Small intestine (tissue), 7 donors: Measurements from ENCODE around the gene CAPN15. TPM values are rescaled to one million over a fixed set of nuclear protein-coding genes. Genes with fewer than 3 reads are reported as not detected.
A peak's percentile ranks its signal among the peaks of the same experiment; 100 is the strongest.
"Not testable (repeated sequence)": the region's sequence is repeated elsewhere in the genome, so short reads cannot be mapped to it uniquely, and the experiment has no call there.

Experiments used
- DNase-seq, 2 donors: peaks; one replicate each; pipeline versions ENCODE4 v3.0.0 to v3.0.0-alpha.2; 2013
- FAIRE-seq: peaks from 2 replicates; lab custom pipeline; 2012; peaks lifted over from hg19 to GRCh38; lab: Jason Lieb, UNC
- H3K27ac ChIP-seq, 3 donors: one replicate each; pipeline ENCODE4 v1.5.1; 2013; ENCODE audit warnings: low read length in 2 of 3, mild to moderate bottlenecking in 2 of 3, control low read depth in 1 of 3, inconsistent platforms in 1 of 3, low read depth in 1 of 3, moderate library complexity in 1 of 3
- H3K27me3 ChIP-seq, 3 donors: one replicate each; pipeline ENCODE4 v1.6.1; 2013; ENCODE audit warnings: low read length in 3 of 3, inconsistent platforms in 1 of 3; ENCODE audit not compliant: control insufficient read depth in 3 of 3, insufficient read depth in 3 of 3
- H3K36me3 ChIP-seq, 3 donors: one replicate each; pipeline ENCODE4 v1.6.1; 2013; ENCODE audit warnings: low read length in 3 of 3, inconsistent platforms in 1 of 3, low read depth in 1 of 3, mild to moderate bottlenecking in 1 of 3, moderate library complexity in 1 of 3; ENCODE audit not compliant: control insufficient read depth in 3 of 3, insufficient read depth in 2 of 3
- H3K4me1 ChIP-seq, 3 donors: one replicate each; pipeline ENCODE4 v1.6.1; 2013; ENCODE audit warnings: low read length in 2 of 3, inconsistent platforms in 1 of 3, low read depth in 1 of 3, mild to moderate bottlenecking in 1 of 3, moderate library complexity in 1 of 3; ENCODE audit not compliant: control insufficient read depth in 3 of 3, insufficient read depth in 2 of 3
- H3K4me3 ChIP-seq, 3 donors: one replicate each; pipeline ENCODE4 v1.5.1; 2013; ENCODE audit warnings: low read length in 3 of 3, control low read depth in 1 of 3, inconsistent platforms in 1 of 3, low read depth in 1 of 3, mild to moderate bottlenecking in 1 of 3, moderate library complexity in 1 of 3
- H3K9me3 ChIP-seq, 2 donors: one replicate each; pipeline ENCODE4 v1.6.1; 2013; ENCODE audit warnings: low read depth in 1 of 2, low read length in 1 of 2; ENCODE audit not compliant: control insufficient read depth in 2 of 2, insufficient read depth in 1 of 2
- WGBS, 3 donors: extraction: QIAGEN DNeasy Blood & Tissue Kit; methylation state at CpG; one replicate each; pipeline ENCODE4 v1.1.7; 2013; 5-methylcytosine and 5-hydroxymethylcytosine counted together
- polyA plus RNA-seq, 4 donors: library from polyadenylated mRNA; stranded (reverse) in 3 of 4; unstranded in 1 of 4; fragments of 200-250 nt in 3 of 4; fragments of 120-200 nt in 1 of 4; gene quantifications; one replicate each; pipeline versions ENCODE4 v1.2.1 to v1.2.3, GENCODE V29; 2013
- donor health status: healthy with polysubstance abuse.
- donor health status: control.
- donor health status: control.
- donor health status: Bipolar disorder and iron deficiency.
- donor health status: healthy.

The CAPN15 gene
- polyA plus RNA-seq, 4 donors: 51.3 to 105 (median 70.2) TPM

DNA sequence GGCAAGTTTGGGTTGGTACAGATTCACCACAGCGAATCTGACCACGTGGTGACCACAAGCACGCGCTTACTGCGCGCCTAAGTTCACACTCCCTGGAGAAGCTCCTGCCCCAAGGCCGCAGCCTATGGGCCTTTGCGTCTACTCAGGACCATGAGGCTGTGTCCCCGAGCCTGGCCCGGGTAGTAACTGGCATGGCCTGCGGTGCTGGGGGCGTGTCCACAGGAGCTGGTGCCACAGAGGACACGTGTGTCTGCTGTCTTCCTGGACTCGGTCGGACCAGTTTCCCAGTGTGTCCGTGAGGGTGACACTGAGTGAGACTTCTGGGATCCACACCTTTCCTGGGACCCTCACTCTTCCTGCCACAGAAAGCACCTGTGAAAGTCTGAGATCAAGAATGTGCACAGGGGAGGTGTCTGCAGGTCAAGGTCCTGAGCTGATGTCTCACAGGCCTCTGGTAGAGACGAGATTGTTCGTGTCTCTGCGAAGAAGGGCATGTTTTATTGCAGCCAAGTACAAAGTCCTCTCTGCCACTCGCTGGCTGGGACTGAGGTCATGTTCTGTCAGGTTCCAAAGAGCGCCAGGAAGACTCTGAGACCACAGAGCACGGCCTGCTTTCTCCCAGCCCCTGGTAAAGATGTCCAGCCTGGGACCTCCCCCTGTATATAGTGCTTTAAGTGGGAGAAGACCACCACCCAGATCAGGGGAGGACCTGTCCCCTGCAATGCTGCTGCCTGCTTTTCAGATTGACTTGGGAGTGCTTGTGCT lies 25.2 kb upstream of the CAPN15 start:
- Histone ChIP-seq H3K27me3 (no peaks in the 10 kb centered on the region), H3K9me3 (no peaks in the 10 kb centered on the region), H3K27ac (peak overlapping the region; percentile 82 to 94 (median 94)), H3K4me3 (peak overlapping the region in 2 of 3 donors; percentile 65 to 76), H3K36me3 (peaks cover 0 to 72% (median 6%) of the 10 kb centered on the region in 3 donors), H3K4me1 (peaks cover 0 to 36% (median 0%) of the 10 kb centered on the region in 3 donors)
- FAIRE-seq: no peak
- WGBS, 3 donors: 27 to 71% (median 44%) methylated on average over 22 of the region's 22 CpGs
- DNase-seq: peak; percentile 95 to 98

DNA sequence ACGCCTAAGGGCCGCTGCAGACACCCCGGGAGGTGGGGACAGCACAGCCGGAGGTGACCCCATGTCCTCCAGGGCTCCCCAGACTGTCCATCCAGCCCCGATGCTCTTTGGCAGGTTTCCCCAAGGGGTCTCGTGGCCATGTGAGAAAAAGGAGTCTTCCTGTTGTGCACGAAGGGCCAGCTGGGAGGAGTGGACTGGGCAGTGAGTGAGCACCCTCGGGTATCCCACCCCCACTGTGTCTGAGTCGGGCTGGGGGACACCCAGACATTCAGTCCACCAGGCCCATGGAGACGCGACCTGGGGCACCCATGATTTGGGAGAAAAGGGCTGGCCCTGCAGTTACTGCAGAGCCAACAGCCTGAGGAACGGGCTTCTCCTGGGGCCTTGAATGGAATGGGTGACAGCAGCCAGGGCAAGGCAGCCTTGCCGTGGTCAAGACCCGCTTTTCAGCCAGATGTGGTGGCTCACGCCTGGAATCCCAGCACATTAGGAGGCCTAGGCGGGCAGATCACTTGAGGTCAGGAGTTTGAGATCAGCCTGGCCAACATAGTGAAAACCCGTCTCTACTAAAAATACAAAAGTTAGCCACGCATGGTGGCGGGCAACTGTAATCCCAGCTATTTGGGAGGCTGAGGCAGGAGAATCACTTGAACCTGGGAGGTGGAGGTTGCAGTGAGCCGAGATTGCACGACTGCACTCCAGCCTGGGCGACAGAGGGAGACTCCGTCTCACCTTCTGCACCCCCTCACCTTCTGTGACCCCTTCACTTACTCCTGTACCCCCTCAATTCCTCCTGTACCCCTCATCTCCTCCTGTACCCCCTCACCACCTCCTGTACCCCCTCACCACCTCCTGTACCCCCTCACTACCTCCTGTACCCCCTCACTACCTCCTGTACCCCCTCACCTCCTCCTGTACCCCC lies 24.1 kb upstream of the CAPN15 start:
- Histone ChIP-seq H3K4me3 (peak overlapping the region in 2 of 3 donors; percentile 65 to 76), H3K4me1 (peaks cover 0 to 41% (median 0%) of the 10 kb centered on the region in 3 donors), H3K36me3 (peaks cover 0 to 74% (median 6%) of the 10 kb centered on the region in 3 donors), H3K27me3 (no peaks in the 10 kb centered on the region), H3K9me3 (no peaks in the 10 kb centered on the region), H3K27ac (peak overlapping the region; percentile 82 to 94 (median 94))
- 66 to 87% (median 75%) methylated on average over 22 to 23 of the region's 23 CpGs for WGBS, 3 donors
- FAIRE-seq: no peak
- DNase-seq: no peak

DNA sequence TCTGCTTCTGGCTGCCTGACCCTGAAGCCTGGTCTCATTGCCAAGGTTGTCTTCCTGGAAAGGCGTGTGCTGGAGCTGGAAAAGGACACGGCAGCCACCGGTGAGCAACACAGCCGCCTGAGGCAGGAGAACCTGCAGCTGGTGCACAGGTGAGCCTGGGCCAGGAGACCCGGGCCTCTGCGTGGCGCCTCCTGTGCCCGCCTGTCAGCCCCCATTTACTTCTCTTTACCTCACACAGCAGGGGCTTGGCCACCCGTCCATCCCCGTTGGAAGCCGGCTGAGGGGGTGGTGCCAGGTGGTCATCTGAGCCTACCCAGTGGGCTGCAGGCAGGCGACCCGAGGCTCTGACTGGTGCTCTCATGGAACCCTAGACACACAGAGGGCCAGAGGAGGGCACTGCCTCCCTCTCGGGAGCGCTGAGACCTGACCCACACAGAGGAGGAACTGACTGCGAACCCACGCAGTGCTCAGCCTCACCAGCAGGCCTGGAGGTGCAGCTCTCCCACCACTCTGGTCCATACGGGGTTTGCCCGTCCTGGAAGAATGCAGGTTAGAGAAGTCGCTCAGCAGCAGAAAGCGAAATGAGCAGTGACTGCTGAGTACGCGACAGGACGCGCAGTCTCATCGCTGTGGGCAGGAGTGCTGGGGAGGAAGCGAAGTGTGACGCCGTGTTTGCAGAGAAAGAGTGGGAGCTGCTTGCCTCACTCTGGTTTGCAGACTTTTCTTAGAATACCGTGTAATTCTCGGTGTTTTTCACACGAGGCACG lies 21.9 kb upstream of the CAPN15 start:
- H3K4me3 ChIP-seq: no peak overlapping the region
- no peaks in the 10 kb centered on the region for H3K27me3 ChIP-seq
- no peak overlapping the region for H3K27ac ChIP-seq
- DNase-seq (no peak), FAIRE-seq (no peak)
- 90 to 94% (median 93%) methylated on average over 33 of the region's 33 CpGs for WGBS, 3 donors
- peaks cover 0 to 9% of the 10 kb centered on the region in 2 donors for H3K9me3 ChIP-seq
- peaks cover 2 to 75% (median 6%) of the 10 kb centered on the region in 3 donors for H3K36me3 ChIP-seq
- H3K4me1 ChIP-seq: peaks cover 0 to 49% (median 0%) of the 10 kb centered on the region in 3 donors

DNA sequence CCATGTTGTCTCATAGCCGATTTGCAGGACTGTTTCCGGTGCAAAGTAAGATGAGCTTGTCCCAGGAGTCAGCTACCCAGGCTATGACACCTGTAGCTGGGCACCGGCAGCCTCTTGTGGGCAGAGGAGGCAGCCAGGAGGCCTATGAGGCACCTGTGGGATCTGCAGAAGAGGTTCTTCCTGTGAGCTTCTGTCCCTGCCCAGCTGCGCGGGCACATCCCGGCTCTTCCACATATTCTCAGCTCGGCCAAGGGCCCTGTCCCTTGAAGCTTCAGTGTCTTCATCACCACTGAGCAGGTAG lies 21.3 kb upstream of the CAPN15 start:
- Histone ChIP-seq H3K4me3 (no peak overlapping the region), H3K27me3 (no peaks in the 10 kb centered on the region), H3K27ac (no peak overlapping the region), H3K9me3 (peaks cover 0 to 9% of the 10 kb centered on the region in 2 donors), H3K4me1 (peaks cover 0 to 44% (median 0%) of the 10 kb centered on the region in 3 donors), H3K36me3 (peaks cover 2 to 77% (median 6%) of the 10 kb centered on the region in 3 donors)
- WGBS, 3 donors: 91 to 96% (median 96%) methylated on average over 7 of the region's 7 CpGs
- FAIRE-seq (no peak), DNase-seq (no peak)

DNA sequence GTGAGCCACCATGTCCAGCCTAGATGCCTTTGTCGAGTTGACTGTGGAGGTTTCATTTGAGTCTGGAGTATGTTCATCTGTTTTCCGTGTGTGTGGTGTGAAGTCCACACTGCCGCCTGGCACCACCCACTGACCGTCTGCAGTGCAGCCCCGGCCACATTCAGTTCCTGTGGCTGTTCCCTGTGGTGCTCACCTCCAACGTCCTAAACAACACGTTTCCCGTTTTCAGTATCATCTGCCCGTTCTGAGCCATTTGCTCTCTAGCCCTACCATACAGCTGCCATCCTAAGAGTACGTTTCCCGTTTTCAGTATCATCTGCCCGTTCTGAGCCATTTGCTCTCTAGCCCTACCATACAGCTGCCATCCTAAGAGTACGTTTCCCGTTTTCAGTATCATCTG lies 20.0 kb upstream of the CAPN15 start:
- 85 to 88% (median 87%) methylated on average over 14 of the region's 14 CpGs for WGBS, 3 donors
- not testable (repeated sequence) for H3K27me3 ChIP-seq, H3K9me3 ChIP-seq, H3K27ac ChIP-seq, DNase-seq, H3K4me3 ChIP-seq, FAIRE-seq
- Histone ChIP-seq H3K4me1 (peaks cover 0 to 31% (median 0%) of the 10 kb centered on the region in 3 donors), H3K36me3 (peaks cover 2 to 82% (median 6%) of the 10 kb centered on the region in 3 donors)

DNA sequence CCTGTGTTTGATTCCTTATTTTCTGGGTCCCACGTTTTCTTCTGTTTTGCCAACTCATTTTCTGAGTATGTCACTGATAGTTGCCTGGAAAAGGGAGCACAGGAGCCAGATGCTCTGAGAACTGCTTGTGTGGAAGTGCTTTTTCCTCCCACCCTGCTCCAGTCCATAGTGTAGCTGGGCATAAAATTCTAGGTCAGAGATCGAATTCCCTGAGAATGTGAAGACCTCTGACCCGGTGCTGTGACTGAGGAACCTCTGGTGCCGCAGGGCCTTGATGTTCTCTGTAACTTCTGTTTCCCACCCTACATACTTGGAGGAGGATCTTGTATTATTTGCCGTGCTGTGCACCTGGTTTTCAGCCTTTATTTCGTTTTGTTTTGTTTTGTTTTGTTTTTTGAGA lies 19.5 kb upstream of the CAPN15 start:
- FAIRE-seq (no peak), DNase-seq (no peak)
- Histone ChIP-seq H3K9me3 (peaks cover 0 to 9% of the 10 kb centered on the region in 2 donors), H3K36me3 (peaks cover 2 to 81% (median 6%) of the 10 kb centered on the region in 3 donors), H3K27me3 (no peaks in the 10 kb centered on the region), H3K4me1 (peaks cover 0 to 28% (median 0%) of the 10 kb centered on the region in 3 donors), H3K27ac (no peak overlapping the region), H3K4me3 (no peak overlapping the region)
- 84 to 86% (median 85%) methylated on average over 6 of the region's 6 CpGs for WGBS, 3 donors

DNA sequence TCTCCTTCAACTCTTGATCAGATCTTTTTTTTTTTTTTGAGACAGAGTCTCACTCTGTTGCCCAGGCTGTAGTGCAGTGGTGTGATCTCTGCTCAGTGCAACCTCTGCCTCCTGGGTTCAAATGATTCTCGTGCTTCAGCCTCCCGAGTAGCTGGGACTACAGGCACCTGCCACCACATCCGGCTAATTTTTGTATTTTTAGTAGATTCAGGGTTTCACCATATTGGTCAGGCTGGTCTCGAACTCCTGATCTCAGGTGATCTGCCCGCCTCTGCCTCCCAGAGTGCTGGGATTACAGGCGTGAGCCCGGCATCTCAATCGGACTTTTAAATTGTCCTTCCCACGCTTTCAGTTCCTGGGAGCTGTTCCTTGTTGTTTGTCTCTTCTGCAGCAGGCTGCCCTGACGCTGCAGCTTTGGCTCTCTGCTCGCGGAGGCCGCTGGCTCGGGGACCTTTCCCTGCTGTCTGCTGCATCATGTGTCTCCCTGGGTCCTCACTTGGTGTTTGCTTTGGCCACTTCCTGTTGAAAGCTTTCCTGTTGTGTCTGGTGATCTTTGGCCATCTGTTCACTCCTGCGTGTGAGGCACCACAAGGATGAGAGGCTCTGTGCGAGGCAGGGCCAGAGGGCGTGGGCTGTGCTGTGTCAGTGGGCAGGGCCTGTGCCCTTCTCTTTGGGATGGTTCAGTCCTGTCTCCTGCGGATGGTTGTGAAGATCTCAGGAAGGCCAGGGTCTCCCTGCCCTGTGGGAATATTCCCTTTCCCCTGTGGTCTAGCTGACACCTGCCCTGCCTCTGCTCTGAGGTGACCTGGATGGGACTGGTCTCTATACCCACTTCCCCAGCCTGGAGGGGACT lies 18.4 kb upstream of the CAPN15 start:
- peak overlapping the region in 2 of 3 donors; percentile 8 to 65 for H3K27ac ChIP-seq

More for the DNA sequence above, 18.4 kb upstream of the CAPN15 start:
- WGBS, 3 donors: 73 to 78% (median 78%) methylated on average over 18 of the region's 18 CpGs
- Histone ChIP-seq H3K27me3 (no peaks in the 10 kb centered on the region), H3K4me3 (no peak overlapping the region), H3K36me3 (peaks cover 2 to 83% (median 6%) of the 10 kb centered on the region in 3 donors), H3K9me3 (peaks cover 0 to 9% of the 10 kb centered on the region in 2 donors), H3K4me1 (peaks cover 0 to 21% (median 0%) of the 10 kb centered on the region in 3 donors)
- FAIRE-seq (no peak), DNase-seq (peak; percentile 62 to 80)
